ENCODE measurements around the gene EXOC8.

Gene EXOC8

GRCh38 chr1:231374394-231374793 lies 36.7 kb upstream of the EXOC8 start:
- H3K36me3 ChIP-seq (ENCODE audit: insufficient read depth, low read length) = no peaks in the 10 kb centered on the region
- H3K79me2 ChIP-seq (ENCODE audit: control insufficient read depth, insufficient read depth, low read length, unreplicated experiment) = peaks cover 60% of the 10 kb centered on the region
- no peak overlapping the region for H3K27ac ChIP-seq (ENCODE audit: low read depth, low read length)
- no peak overlapping the region for H2AFZ ChIP-seq (ENCODE audit: low read length, unreplicated experiment)
- peaks cover 8% of the 10 kb centered on the region for H3K4me1 ChIP-seq (ENCODE audit: control insufficient read depth, insufficient read depth, low read length, unreplicated experiment)
- no peaks in the 10 kb centered on the region for H3K27me3 ChIP-seq (ENCODE audit: insufficient read depth, low read length)
- H3K4me3 ChIP-seq (ENCODE audit: low read depth, low read length) = no peak overlapping the region

- Histone ChIP-seq H3K79me2 (ENCODE audit: control insufficient read depth, insufficient read depth, low read length, unreplicated experiment) (peaks cover 41% of the 10 kb centered on the region), H3K36me3 (ENCODE audit: insufficient read depth, low read length) (no peaks in the 10 kb centered on the region), H2AFZ (ENCODE audit: low read length, unreplicated experiment) (no peak overlapping the region), H3K27me3 (ENCODE audit: insufficient read depth, low read length) (no peaks in the 10 kb centered on the region), H3K4me1 (ENCODE audit: control insufficient read depth, insufficient read depth, low read length, unreplicated experiment) (peaks cover 6% of the 10 kb centered on the region), H3K4me3 (ENCODE audit: low read depth, low read length) (no peak overlapping the region), H3K27ac (ENCODE audit: low read depth, low read length) (no peak overlapping the region)
Observed at GRCh38 chr1:231372501-231372900, 34.8 kb upstream of the EXOC8 start.

- Histone ChIP-seq H3K36me3 (ENCODE audit: insufficient read depth, low read length) (0 out of 2 replicates have a peak, but pooled peaks cover 6% of the 10 kb centered on the region), H3K4me1 (ENCODE audit: control insufficient read depth, insufficient read depth, low read length, unreplicated experiment) (no peaks in the 10 kb centered on the region), H3K27me3 (ENCODE audit: insufficient read depth, low read length) (no peaks in the 10 kb centered on the region), H3K27ac (ENCODE audit: low read depth, low read length) (no peak overlapping the region), H3K4me3 (ENCODE audit: low read depth, low read length) (no peak overlapping the region), H2AFZ (ENCODE audit: low read length, unreplicated experiment) (no peak overlapping the region), H3K79me2 (ENCODE audit: control insufficient read depth, insufficient read depth, low read length, unreplicated experiment) (peaks cover 14% of the 10 kb centered on the region)
Observed at GRCh38 chr1:231369282-231369681, 31.6 kb upstream of the EXOC8 start.

GRCh38 chr1:231364192-231364591 lies 26.5 kb upstream of the EXOC8 start:
- H3K4me1 ChIP-seq (ENCODE audit: control insufficient read depth, insufficient read depth, low read length, unreplicated experiment) = peaks cover 6% of the 10 kb centered on the region
- peaks cover 10% of the 10 kb centered on the region; the same call in 1 of the 2 replicates for H3K36me3 ChIP-seq (ENCODE audit: insufficient read depth, low read length)
- H3K79me2 ChIP-seq (ENCODE audit: control insufficient read depth, insufficient read depth, low read length, unreplicated experiment) = no peaks in the 10 kb centered on the region
- H3K27ac ChIP-seq (ENCODE audit: low read depth, low read length) = no peak overlapping the region
- no peak overlapping the region for H2AFZ ChIP-seq (ENCODE audit: low read length, unreplicated experiment)
- H3K27me3 ChIP-seq (ENCODE audit: insufficient read depth, low read length) = no peaks in the 10 kb centered on the region
- H3K4me3 ChIP-seq (ENCODE audit: low read depth, low read length) = no peak overlapping the region

- Histone ChIP-seq H3K79me2 (ENCODE audit: control insufficient read depth, insufficient read depth, low read length, unreplicated experiment) (no peaks in the 10 kb centered on the region), H2AFZ (ENCODE audit: low read length, unreplicated experiment) (no peak overlapping the region), H3K27ac (ENCODE audit: low read depth, low read length) (no peak overlapping the region), H3K27me3 (ENCODE audit: insufficient read depth, low read length) (no peaks in the 10 kb centered on the region), H3K4me1 (ENCODE audit: control insufficient read depth, insufficient read depth, low read length, unreplicated experiment) (peaks cover 6% of the 10 kb centered on the region), H3K36me3 (ENCODE audit: insufficient read depth, low read length) (peaks cover 10% of the 10 kb centered on the region; the same call in 1 of the 2 replicates), H3K4me3 (ENCODE audit: low read depth, low read length) (no peak overlapping the region)
Observed at GRCh38 chr1:231363624-231364023, 26.0 kb upstream of the EXOC8 start.

- no peaks in the 10 kb centered on the region for H3K79me2 ChIP-seq (ENCODE audit: control insufficient read depth, insufficient read depth, low read length, unreplicated experiment)
- H3K4me3 ChIP-seq (ENCODE audit: low read depth, low read length) = no peak overlapping the region
- peaks cover 10% of the 10 kb centered on the region; the same call in 1 of the 2 replicates for H3K36me3 ChIP-seq (ENCODE audit: insufficient read depth, low read length)
- H3K27ac ChIP-seq (ENCODE audit: low read depth, low read length) = no peak overlapping the region
- H3K4me1 ChIP-seq (ENCODE audit: control insufficient read depth, insufficient read depth, low read length, unreplicated experiment) = peaks cover 11% of the 10 kb centered on the region
- H2AFZ ChIP-seq (ENCODE audit: low read length, unreplicated experiment) = no peak overlapping the region
- H3K27me3 ChIP-seq (ENCODE audit: insufficient read depth, low read length) = no peaks in the 10 kb centered on the region
Observed at GRCh38 chr1:231362325-231362724, 24.7 kb upstream of the EXOC8 start.

GRCh38 chr1:231359113-231359512 lies 21.5 kb upstream of the EXOC8 start:
- H3K27me3 ChIP-seq (ENCODE audit: insufficient read depth, low read length) = no peaks in the 10 kb centered on the region
- no peak overlapping the region for H3K4me3 ChIP-seq (ENCODE audit: low read depth, low read length)
- no peaks in the 10 kb centered on the region for H3K79me2 ChIP-seq (ENCODE audit: control insufficient read depth, insufficient read depth, low read length, unreplicated experiment)
- H3K36me3 ChIP-seq (ENCODE audit: insufficient read depth, low read length) = peaks cover 4% of the 10 kb centered on the region; the same call in 1 of the 2 replicates
- H3K27ac ChIP-seq (ENCODE audit: low read depth, low read length) = peak overlapping the region; percentile 77
- peaks cover 19% of the 10 kb centered on the region for H3K4me1 ChIP-seq (ENCODE audit: control insufficient read depth, insufficient read depth, low read length, unreplicated experiment)
- H2AFZ ChIP-seq (ENCODE audit: low read length, unreplicated experiment) = no peak overlapping the region

GRCh38 chr1:231357831-231358354 lies 20.2 kb upstream of the EXOC8 start:
- Histone ChIP-seq H3K4me3 (ENCODE audit: low read depth, low read length) (no peak overlapping the region), H3K36me3 (ENCODE audit: insufficient read depth, low read length) (peaks cover 7% of the 10 kb centered on the region; the same call in 1 of the 2 replicates), H3K27me3 (ENCODE audit: insufficient read depth, low read length) (no peaks in the 10 kb centered on the region), H3K79me2 (ENCODE audit: control insufficient read depth, insufficient read depth, low read length, unreplicated experiment) (no peaks in the 10 kb centered on the region), H3K27ac (ENCODE audit: low read depth, low read length) (peak overlapping the region; percentile 58), H2AFZ (ENCODE audit: low read length, unreplicated experiment) (no peak overlapping the region), H3K4me1 (ENCODE audit: control insufficient read depth, insufficient read depth, low read length, unreplicated experiment) (peaks cover 19% of the 10 kb centered on the region)

GRCh38 chr1:231357187-231357772 lies 19.6 kb upstream of the EXOC8 start:
- Histone ChIP-seq H3K4me1 (ENCODE audit: control insufficient read depth, insufficient read depth, low read length, unreplicated experiment) (peaks cover 19% of the 10 kb centered on the region), H3K79me2 (ENCODE audit: control insufficient read depth, insufficient read depth, low read length, unreplicated experiment) (no peaks in the 10 kb centered on the region), H2AFZ (ENCODE audit: low read length, unreplicated experiment) (no peak overlapping the region), H3K4me3 (ENCODE audit: low read depth, low read length) (no peak overlapping the region), H3K27me3 (ENCODE audit: insufficient read depth, low read length) (no peaks in the 10 kb centered on the region), H3K36me3 (ENCODE audit: insufficient read depth, low read length) (peaks cover 3% of the 10 kb centered on the region; the same call in 1 of the 2 replicates), H3K27ac (ENCODE audit: low read depth, low read length) (no peak overlapping the region)

- Histone ChIP-seq H3K79me2 (ENCODE audit: control insufficient read depth, insufficient read depth, low read length, unreplicated experiment) (no peaks in the 10 kb centered on the region), H3K4me1 (ENCODE audit: control insufficient read depth, insufficient read depth, low read length, unreplicated experiment) (peaks cover 19% of the 10 kb centered on the region), H3K27ac (ENCODE audit: low read depth, low read length) (peak overlapping the region; percentile 28; the same call in 1 of the 2 replicates), H3K27me3 (ENCODE audit: insufficient read depth, low read length) (no peaks in the 10 kb centered on the region), H2AFZ (ENCODE audit: low read length, unreplicated experiment) (no peak overlapping the region), H3K4me3 (ENCODE audit: low read depth, low read length) (no peak overlapping the region), H3K36me3 (ENCODE audit: insufficient read depth, low read length) (peaks cover 11% of the 10 kb centered on the region)
Observed at GRCh38 chr1:231355171-231355570, 17.5 kb upstream of the EXOC8 start.

- Histone ChIP-seq H3K4me3 (ENCODE audit: low read depth, low read length) (no peak overlapping the region), H3K27me3 (ENCODE audit: insufficient read depth, low read length) (no peaks in the 10 kb centered on the region), H3K36me3 (ENCODE audit: insufficient read depth, low read length) (peaks cover 14% of the 10 kb centered on the region), H3K27ac (ENCODE audit: low read depth, low read length) (no peak overlapping the region; the same call in 1 of the 2 replicates), H3K4me1 (ENCODE audit: control insufficient read depth, insufficient read depth, low read length, unreplicated experiment) (peaks cover 16% of the 10 kb centered on the region), H3K79me2 (ENCODE audit: control insufficient read depth, insufficient read depth, low read length, unreplicated experiment) (no peaks in the 10 kb centered on the region), H2AFZ (ENCODE audit: low read length, unreplicated experiment) (no peak overlapping the region)
Observed at GRCh38 chr1:231354330-231355020, 16.8 kb upstream of the EXOC8 start.
